IPS-18c (cell line): ENCODE results near the gene UBR4.
"Not testable (repeated sequence)": the region's sequence is repeated elsewhere in the genome, so short reads cannot be mapped to it uniquely, and the experiment has no call there.

ENCODE experiments used
- H3K4me3 ChIP-seq: 2 replicates; pipeline ENCODE4 v1.7.0; 2013; ENCODE audit warnings: low read depth, mild to moderate bottlenecking, low read length, moderate library complexity; ENCODE audit not compliant: insufficient read depth
- H3K9me3 ChIP-seq: one replicate; pipeline ENCODE4 v1.6.1; 2013; ENCODE audit warnings: mild to moderate bottlenecking, low read length, moderate library complexity; ENCODE audit not compliant: control insufficient read depth, insufficient read depth

The UBR4 gene

GRCh38 chr1:19202396-19202795 is 7.7 kb downstream of the UBR4 start:
- no peak overlapping the region for H3K4me3 ChIP-seq

GRCh38 chr1:19199969-19200604 is 10.0 kb downstream of the UBR4 start:
- no peak overlapping the region for H3K4me3 ChIP-seq
- no peaks in the 10 kb centered on the region for H3K9me3 ChIP-seq

More at GRCh38 chr1:19202396-19202795, 7.7 kb downstream of the UBR4 start:
- H3K9me3 ChIP-seq, result no peaks in the 10 kb centered on the region

GRCh38 chr1:19199329-19199968 is 10.6 kb downstream of the UBR4 start:
- Histone ChIP-seq H3K9me3 (no peaks in the 10 kb centered on the region), H3K4me3 (no peak overlapping the region)

- no peak overlapping the region for H3K4me3 ChIP-seq
- H3K9me3 ChIP-seq, result no peaks in the 10 kb centered on the region
Observed at GRCh38 chr1:19198820-19199219, 11.2 kb downstream of the UBR4 start.

- H3K9me3 ChIP-seq, result no peaks in the 10 kb centered on the region
- H3K4me3 ChIP-seq, result no peak overlapping the region
Observed at GRCh38 chr1:19197845-19198244, 12.2 kb downstream of the UBR4 start.

GRCh38 chr1:19196331-19196730 is 13.7 kb downstream of the UBR4 start:
- Histone ChIP-seq H3K9me3 (no peaks in the 10 kb centered on the region), H3K4me3 (no peak overlapping the region)

- Histone ChIP-seq H3K9me3 (no peaks in the 10 kb centered on the region), H3K4me3 (no peak overlapping the region)
Observed at GRCh38 chr1:19193004-19193403, 17.1 kb downstream of the UBR4 start.

- no peak overlapping the region for H3K4me3 ChIP-seq
Observed at GRCh38 chr1:19191811-19192210, 18.3 kb downstream of the UBR4 start.

GRCh38 chr1:19190468-19190867 is 19.6 kb downstream of the UBR4 start:
- Histone ChIP-seq H3K4me3 (no peak overlapping the region), H3K9me3 (no peaks in the 10 kb centered on the region)

More at GRCh38 chr1:19191811-19192210, 18.3 kb downstream of the UBR4 start:
- H3K9me3 ChIP-seq, result no peaks in the 10 kb centered on the region

- Histone ChIP-seq H3K9me3 (no peaks in the 10 kb centered on the region), H3K4me3 (no peak overlapping the region)
Observed at GRCh38 chr1:19189270-19189669, 20.8 kb downstream of the UBR4 start.

GRCh38 chr1:19187852-19188251 is 22.2 kb downstream of the UBR4 start:
- H3K9me3 ChIP-seq, result no peaks in the 10 kb centered on the region
- no peak overlapping the region for H3K4me3 ChIP-seq

GRCh38 chr1:19186001-19186400 is 24.1 kb downstream of the UBR4 start:
- Histone ChIP-seq H3K4me3 (no peak overlapping the region), H3K9me3 (no peaks in the 10 kb centered on the region)

GRCh38 chr1:19182223-19182622 is 27.8 kb downstream of the UBR4 start:
- H3K9me3 ChIP-seq, result no peaks in the 10 kb centered on the region

GRCh38 chr1:19180265-19180657 is 29.8 kb downstream of the UBR4 start:
- H3K9me3 ChIP-seq, result not testable (repeated sequence)

More at GRCh38 chr1:19182223-19182622, 27.8 kb downstream of the UBR4 start:
- no peak overlapping the region for H3K4me3 ChIP-seq

GRCh38 chr1:19179597-19180264 is 30.3 kb downstream of the UBR4 start:
- no peak overlapping the region for H3K4me3 ChIP-seq

More at GRCh38 chr1:19180265-19180657, 29.8 kb downstream of the UBR4 start:
- not testable (repeated sequence) for H3K4me3 ChIP-seq

GRCh38 chr1:19178734-19179398 is 31.2 kb downstream of the UBR4 start:
- Histone ChIP-seq H3K9me3 (no peaks in the 10 kb centered on the region), H3K4me3 (no peak overlapping the region)

More at GRCh38 chr1:19179597-19180264, 30.3 kb downstream of the UBR4 start:
- H3K9me3 ChIP-seq, result no peaks in the 10 kb centered on the region

- Histone ChIP-seq H3K4me3 (no peak overlapping the region), H3K9me3 (no peaks in the 10 kb centered on the region)
Observed at GRCh38 chr1:19177811-19178210, 32.3 kb downstream of the UBR4 start.

GRCh38 chr1:19169642-19170041 is 40.4 kb downstream of the UBR4 start:
- no peaks in the 10 kb centered on the region for H3K9me3 ChIP-seq
- H3K4me3 ChIP-seq, result no peak overlapping the region
